Ascending aorta (tissue), 2 donors: ENCODE data around the gene MLLT3. TPM values are rescaled to one million over a fixed set of nuclear protein-coding genes. Genes with fewer than 3 reads are reported as not detected.

Experiments
- DNase-seq, 2 donors: peaks; one replicate each; pipeline ENCODE4 v3.0.0-alpha.2; 2019; ENCODE audit warnings: low spot score in 2 of 2
- H3K27ac ChIP-seq, 2 donors: fragments of 200-600 bp; sonication (generic); one replicate each; pipeline ENCODE4 v1.5.1; 2016 to 2017; ENCODE audit warnings: mild to moderate bottlenecking in 1 of 2
- H3K27me3 ChIP-seq: fragments of 200-600 bp; sonication (generic); one replicate; pipeline ENCODE4 v1.5.1; 2017
- H3K36me3 ChIP-seq, 2 donors: fragments of 200-600 bp; sonication (generic); one replicate each; pipeline ENCODE4 v1.5.1; 2016
- H3K4me1 ChIP-seq, 2 donors: fragments of 200-600 bp; sonication (generic); one replicate each; pipeline ENCODE4 v1.5.1; 2016 to 2017; ENCODE audit warnings: mild to moderate bottlenecking in 1 of 2
- H3K4me3 ChIP-seq, 2 donors: fragments of 200-600 bp; sonication (generic); one replicate each; pipeline ENCODE4 v1.5.1; 2016 to 2017; ENCODE audit warnings: mild to moderate bottlenecking in 1 of 2
- H3K9me3 ChIP-seq, 2 donors: fragments of 200-600 bp; sonication (generic); one replicate each; pipeline ENCODE4 v1.5.1; 2016
- intact Hi-C: fragments of 100-400 bp; cut with DNase I; formaldehyde crosslinking; loops from one replicate; pipeline ENCODE4 v1.15.1; 2023
- total RNA-seq: library from RNA; depleted of rRNA; stranded (reverse); fragments of >200 nt; gene quantifications from one replicate; pipeline ENCODE4 v1.1.0, GENCODE V29; 2016
- TF ChIP-seq, protein P1 (sequence below), 3 experiments: fragments of 200-600 bp in 2 of 3; fragments of 450-650 bp in 1 of 3; sonication (generic) in 2 of 3; IDR thresholded peaks; one replicate each; pipeline ENCODE4 v1.5.1; 2016 to 2019; ENCODE audit warnings: antibody characterized with exemption in 3 of 3, mild to moderate bottlenecking in 1 of 3, moderate library complexity in 1 of 3

MLLT3 gene
- total RNA-seq, 1 donor from 2014 or later, result 16.8 TPM

DNA sequence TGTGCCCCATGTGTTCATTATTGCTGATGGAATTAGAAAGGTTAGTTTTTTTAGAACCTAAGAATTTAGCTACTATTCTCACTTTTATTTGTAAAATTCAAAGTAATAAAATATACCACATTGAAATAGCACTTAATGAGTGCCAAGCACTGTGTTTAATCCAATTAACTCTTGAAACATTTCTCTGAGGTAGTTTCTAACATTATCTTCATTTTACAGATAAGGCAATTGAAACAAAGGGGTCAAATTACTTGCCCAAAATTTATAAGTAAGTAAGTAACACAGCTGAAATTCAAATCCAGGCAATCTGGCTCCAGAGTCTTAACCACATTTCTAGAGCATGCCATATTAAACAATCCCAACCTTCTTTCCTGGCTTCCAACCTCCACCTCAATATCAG lies 84.2 kb downstream of the MLLT3 start:
- intact Hi-C loops, result no loop called here
- H3K4me3 ChIP-seq, result no peak overlapping the region
- H3K9me3 ChIP-seq, result peaks cover 0 to 6% of the 10 kb centered on the region in 2 donors
- no peaks in the 10 kb centered on the region for H3K27me3 ChIP-seq
- H3K4me1 ChIP-seq, result no peaks in the 10 kb centered on the region
- TF ChIP-seq, protein P1, sequence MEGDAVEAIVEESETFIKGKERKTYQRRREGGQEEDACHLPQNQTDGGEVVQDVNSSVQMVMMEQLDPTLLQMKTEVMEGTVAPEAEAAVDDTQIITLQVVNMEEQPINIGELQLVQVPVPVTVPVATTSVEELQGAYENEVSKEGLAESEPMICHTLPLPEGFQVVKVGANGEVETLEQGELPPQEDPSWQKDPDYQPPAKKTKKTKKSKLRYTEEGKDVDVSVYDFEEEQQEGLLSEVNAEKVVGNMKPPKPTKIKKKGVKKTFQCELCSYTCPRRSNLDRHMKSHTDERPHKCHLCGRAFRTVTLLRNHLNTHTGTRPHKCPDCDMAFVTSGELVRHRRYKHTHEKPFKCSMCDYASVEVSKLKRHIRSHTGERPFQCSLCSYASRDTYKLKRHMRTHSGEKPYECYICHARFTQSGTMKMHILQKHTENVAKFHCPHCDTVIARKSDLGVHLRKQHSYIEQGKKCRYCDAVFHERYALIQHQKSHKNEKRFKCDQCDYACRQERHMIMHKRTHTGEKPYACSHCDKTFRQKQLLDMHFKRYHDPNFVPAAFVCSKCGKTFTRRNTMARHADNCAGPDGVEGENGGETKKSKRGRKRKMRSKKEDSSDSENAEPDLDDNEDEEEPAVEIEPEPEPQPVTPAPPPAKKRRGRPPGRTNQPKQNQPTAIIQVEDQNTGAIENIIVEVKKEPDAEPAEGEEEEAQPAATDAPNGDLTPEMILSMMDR (IDR thresholded peaks at IDR 0.05), result no peak
- no peaks in the 10 kb centered on the region for H3K36me3 ChIP-seq
- no peak for DNase-seq
- no peak overlapping the region for H3K27ac ChIP-seq

DNA sequence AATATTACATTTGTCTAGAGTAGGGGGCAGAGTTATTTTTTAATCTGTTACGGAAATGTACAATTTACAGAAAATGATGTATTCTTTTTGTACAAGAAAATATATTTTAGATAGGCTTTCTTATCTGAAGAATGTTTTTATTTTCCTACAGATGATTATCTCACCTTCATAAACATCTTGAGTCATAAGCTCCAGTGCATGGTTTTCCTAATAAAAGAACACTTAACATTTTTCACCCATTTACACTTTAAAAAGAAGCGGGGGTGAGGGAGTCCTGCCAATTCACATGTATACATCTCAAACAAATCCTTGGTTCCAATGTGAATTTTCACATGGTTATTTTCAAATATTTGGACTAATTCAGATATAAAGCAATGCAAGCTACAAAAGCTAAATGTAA lies 85.0 kb downstream of the MLLT3 start:
- TF ChIP-seq, protein P1 (IDR thresholded peaks at IDR 0.05), result no peak
- no peaks in the 10 kb centered on the region for H3K4me1 ChIP-seq
- intact Hi-C loops, result no loop called here

DNA sequence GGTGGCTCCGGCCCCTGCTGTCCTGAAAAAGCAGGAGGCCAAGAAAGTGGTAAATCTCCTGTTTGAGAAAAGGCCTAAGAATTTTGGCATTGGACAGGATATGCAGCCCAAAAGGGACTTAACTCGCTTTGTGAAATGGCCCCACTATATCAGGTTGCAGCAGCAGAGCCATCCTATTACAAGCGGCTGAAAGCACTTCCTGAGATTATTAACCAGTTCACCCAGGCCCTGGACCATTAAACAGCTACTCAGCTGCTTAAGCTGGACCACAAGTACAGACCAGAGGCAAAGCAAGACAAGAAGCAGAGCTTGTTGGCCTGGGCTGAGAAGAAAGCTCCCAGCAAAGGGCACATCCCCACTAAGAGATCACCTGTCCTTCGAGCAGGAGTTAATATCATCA lies 89.7 kb downstream of the MLLT3 start:
- intact Hi-C loops, result no loop called here
- Histone ChIP-seq H3K36me3 (no peaks in the 10 kb centered on the region), H3K4me1 (no peaks in the 10 kb centered on the region), H3K27ac (no peak overlapping the region), H3K27me3 (no peaks in the 10 kb centered on the region), H3K9me3 (no peaks in the 10 kb centered on the region), H3K4me3 (no peak overlapping the region)
- DNase-seq, result no peak
- TF ChIP-seq, protein P1 (IDR thresholded peaks at IDR 0.05), result no peak

More for the DNA sequence above, 85.0 kb downstream of the MLLT3 start:
- H3K27me3 ChIP-seq, result no peaks in the 10 kb centered on the region
- no peaks in the 10 kb centered on the region for H3K36me3 ChIP-seq
- no peak for DNase-seq
- H3K9me3 ChIP-seq, result peaks cover 0 to 6% of the 10 kb centered on the region in 2 donors
- H3K27ac ChIP-seq, result no peak overlapping the region
- H3K4me3 ChIP-seq, result no peak overlapping the region

DNA sequence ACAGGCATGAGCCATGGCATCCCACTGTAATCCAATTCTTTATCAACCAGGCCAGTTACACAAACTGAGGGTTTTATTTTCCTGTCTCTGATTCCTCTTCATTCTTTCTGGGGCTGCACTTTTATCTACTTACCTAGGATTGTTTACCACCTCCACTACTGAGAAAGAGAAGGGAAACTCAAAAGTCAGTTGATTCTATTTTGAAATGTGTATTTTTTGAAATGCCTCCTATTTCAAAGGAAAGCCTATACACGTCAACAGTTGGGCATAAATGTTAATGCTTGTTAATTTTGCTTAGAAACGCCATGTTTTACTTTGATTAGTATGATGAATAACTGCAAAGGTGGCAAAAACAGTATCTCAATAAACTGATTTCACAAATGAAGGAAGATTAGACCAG lies 92.5 kb downstream of the MLLT3 start:
- Histone ChIP-seq H3K27me3 (no peaks in the 10 kb centered on the region), H3K4me3 (no peak overlapping the region), H3K27ac (no peak overlapping the region), H3K36me3 (no peaks in the 10 kb centered on the region), H3K9me3 (no peaks in the 10 kb centered on the region), H3K4me1 (no peaks in the 10 kb centered on the region)
- TF ChIP-seq, protein P1 (IDR thresholded peaks at IDR 0.05), result no peak
- intact Hi-C loops, result no loop called here
- no peak for DNase-seq

DNA sequence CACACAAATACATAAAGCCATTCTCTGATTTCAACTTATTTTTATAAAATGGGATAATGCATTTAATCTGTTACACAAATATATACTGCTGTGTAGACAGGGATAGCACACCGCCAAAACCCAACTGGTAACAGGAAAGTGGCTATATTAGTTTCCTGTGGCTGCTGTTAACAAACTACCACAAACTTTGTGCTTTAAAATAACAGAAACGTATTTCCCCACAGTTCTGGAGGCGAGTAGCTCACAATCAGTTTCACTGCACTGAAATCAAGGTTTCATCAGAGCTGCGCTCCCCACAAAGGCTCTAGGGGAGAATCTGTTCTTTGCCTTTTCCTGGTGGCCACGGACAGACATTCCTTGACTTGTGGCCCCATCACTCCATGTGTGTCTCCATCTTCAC lies 94.0 kb downstream of the MLLT3 start:
- H3K27me3 ChIP-seq, result no peaks in the 10 kb centered on the region
- DNase-seq, result no peak
- no peaks in the 10 kb centered on the region for H3K36me3 ChIP-seq
- H3K4me3 ChIP-seq, result no peak overlapping the region
- no peaks in the 10 kb centered on the region for H3K4me1 ChIP-seq
- no peak overlapping the region for H3K27ac ChIP-seq
- intact Hi-C loops, result no loop called here
- TF ChIP-seq, protein P1 (IDR thresholded peaks at IDR 0.05), result no peak
- H3K9me3 ChIP-seq, result no peaks in the 10 kb centered on the region
